ENCODE data around the gene CFI. TPM values are rescaled to one million over a fixed set of nuclear protein-coding genes. Genes with fewer than 3 reads are reported as not detected.

Gene CFI
- total and polyA plus RNA-seq, 2 of the 4 experiments (the other 2 are of a cell fraction), result 0.12 to 0.18 TPM

GRCh38 chr4:109850601-109851000 is 48.8 kb upstream of the CFI start:
- 100% methylated on average over 1 of the region's 5 CpGs; no CpG with 5 or more reads in 1 of the 2 experiments for WGBS, 2 experiments (ENCODE audit: extremely low coverage in 2 of 2, insufficient read length in 1 of 2)
- Histone ChIP-seq H2BK120ac (ENCODE audit: low read depth, low read length) (no peak overlapping the region), H4K8ac (ENCODE audit: low read depth in 2 of 2, low read length in 2 of 2) (no peak overlapping the region), H2BK20ac (ENCODE audit: low read depth, low read length) (no peak overlapping the region), H3K9me3 (ENCODE audit: control insufficient read depth, insufficient read depth, low read length) (no peaks in the 10 kb centered on the region), H4K20me1 (ENCODE audit: insufficient read depth, low read length) (no peaks in the 10 kb centered on the region), H3K56ac (ENCODE audit: extremely low read depth, insufficient read depth, low read length) (no peak overlapping the region), H2BK5ac (ENCODE audit: low read depth, low read length, poor library complexity, severe bottlenecking) (no peak overlapping the region), H3K4me1 (ENCODE audit: control insufficient read depth, insufficient read depth, low read length) (no peaks in the 10 kb centered on the region), H4K5ac (ENCODE audit: low read depth, low read length) (no peak overlapping the region), H3K18ac (ENCODE audit: low read depth, low read length) (no peak overlapping the region), H2AK5ac (ENCODE audit: low read depth, low read length) (no peak overlapping the region), H3K14ac (replicated peaks; ENCODE audit: low read depth, low read length) (no peak overlapping the region), H3K4me3 (ENCODE audit: insufficient read depth, low read depth, low read length) (no peak overlapping the region), H4K91ac (ENCODE audit: insufficient read depth, low read depth, low read length) (no peak overlapping the region), H3K36me3 (ENCODE audit: control insufficient read depth, insufficient read depth, low read length) (no peaks in the 10 kb centered on the region), H3K23ac (ENCODE audit: low read depth, low read length) (no peak overlapping the region), H3K9ac (ENCODE audit: low read depth, low read length) (no peak overlapping the region), H2AFZ (replicated peaks; ENCODE audit: low read length, poor library complexity) (no peak overlapping the region), H2BK15ac (ENCODE audit: low read depth, low read length) (no peak overlapping the region), H3K79me1 (ENCODE audit: low read depth in 1 of 2, low read length in 2 of 2) (no peaks in the 10 kb centered on the region), H3K27ac (ENCODE audit: insufficient read depth, low read length) (no peak overlapping the region), H3K27me3 (ENCODE audit: control insufficient read depth, insufficient read depth, low read length) (peaks cover 3% of the 10 kb centered on the region; the same call in 1 of the 2 replicates), H3K4ac (ENCODE audit: low read depth, low read length) (no peak overlapping the region), H3K9me1 (ENCODE audit: insufficient read depth, low read length) (no peaks in the 10 kb centered on the region), H3K4me2 (ENCODE audit: low read depth, low read length) (no peak overlapping the region), H2AK9ac (replicated peaks; ENCODE audit: low read depth, low read length, poor library complexity) (no peak overlapping the region)
- intact Hi-C loops (cut with micrococcal nuclease) (no loop called here), dilution Hi-C loops (cut with HindIII; ENCODE audit: low sequenced_read_pairs, unreplicated experiment) (no loop called here), in situ Hi-C loops (cut with MboI; ENCODE audit: low sequenced_read_pairs) (no loop called here)
- TF ChIP-seq MXI1 (IDR thresholded peaks at IDR 0.05; ENCODE audit: borderline replicate concordance, low read depth, low read length), result no peak
- TF ChIP-seq BHLHE40 (IDR thresholded peaks at IDR 0.05; ENCODE audit: low read depth, low read length), result no peak
- no peak for TF ChIP-seq FOS (IDR thresholded peaks at IDR 0.05; ENCODE audit: low read depth, low read length)
- no peak for TF ChIP-seq MAFK (IDR thresholded peaks at IDR 0.05; ENCODE audit: low read depth, low read length)
- TF ChIP-seq ELK1 (IDR thresholded peaks at IDR 0.05; ENCODE audit: borderline replicate concordance, low read depth, low read length), result no peak
- TF ChIP-seq RFX5 (IDR thresholded peaks at IDR 0.05; ENCODE audit: low read depth, low read length), result no peak
- no peak for TF ChIP-seq NFE2L2 (IDR thresholded peaks at IDR 0.05; ENCODE audit: low read depth, low read length)
- no peak for TF ChIP-seq CEBPB (IDR thresholded peaks at IDR 0.05; ENCODE audit: low read depth, low read length)
- no peak for TF ChIP-seq SMC3 (IDR thresholded peaks at IDR 0.05; ENCODE audit: low read depth, low read length)
- TF ChIP-seq POLR2A (IDR thresholded peaks at IDR 0.05; ENCODE audit: low read depth, low read length), result no peak
- no peak for TF ChIP-seq CTCF (conservative IDR thresholded peaks at IDR 0.05; ENCODE audit: low read depth, low read length)
- no peak for TF ChIP-seq CHD1 (IDR thresholded peaks at IDR 0.05; ENCODE audit: low read depth, low read length)
- no peak for TF ChIP-seq RAD21 (IDR thresholded peaks at IDR 0.05; ENCODE audit: low read length)
- TF ChIP-seq MAZ (IDR thresholded peaks at IDR 0.05; ENCODE audit: borderline replicate concordance, low read depth, low read length), result no peak
- TF ChIP-seq, protein P1, sequence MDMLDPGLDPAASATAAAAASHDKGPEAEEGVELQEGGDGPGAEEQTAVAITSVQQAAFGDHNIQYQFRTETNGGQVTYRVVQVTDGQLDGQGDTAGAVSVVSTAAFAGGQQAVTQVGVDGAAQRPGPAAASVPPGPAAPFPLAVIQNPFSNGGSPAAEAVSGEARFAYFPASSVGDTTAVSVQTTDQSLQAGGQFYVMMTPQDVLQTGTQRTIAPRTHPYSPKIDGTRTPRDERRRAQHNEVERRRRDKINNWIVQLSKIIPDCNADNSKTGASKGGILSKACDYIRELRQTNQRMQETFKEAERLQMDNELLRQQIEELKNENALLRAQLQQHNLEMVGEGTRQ (IDR thresholded peaks at IDR 0.05; ENCODE audit: low read depth, low read length), result no peak
- no peak for TF ChIP-seq RCOR1 (IDR thresholded peaks at IDR 0.05; ENCODE audit: insufficient replicate concordance, low read length)
- BruUV-seq (replicated peaks), result no TSS peak
- DNase-seq, result no peak
- CTCF ChIA-PET, result no interaction called here
- POLR2A ChIA-PET (ENCODE audit: unreplicated experiment), result no interaction called here
- ATAC-seq (ENCODE audit: low read depth), result no peak
